ENCODE results near the gene RABL6.

DNA sequence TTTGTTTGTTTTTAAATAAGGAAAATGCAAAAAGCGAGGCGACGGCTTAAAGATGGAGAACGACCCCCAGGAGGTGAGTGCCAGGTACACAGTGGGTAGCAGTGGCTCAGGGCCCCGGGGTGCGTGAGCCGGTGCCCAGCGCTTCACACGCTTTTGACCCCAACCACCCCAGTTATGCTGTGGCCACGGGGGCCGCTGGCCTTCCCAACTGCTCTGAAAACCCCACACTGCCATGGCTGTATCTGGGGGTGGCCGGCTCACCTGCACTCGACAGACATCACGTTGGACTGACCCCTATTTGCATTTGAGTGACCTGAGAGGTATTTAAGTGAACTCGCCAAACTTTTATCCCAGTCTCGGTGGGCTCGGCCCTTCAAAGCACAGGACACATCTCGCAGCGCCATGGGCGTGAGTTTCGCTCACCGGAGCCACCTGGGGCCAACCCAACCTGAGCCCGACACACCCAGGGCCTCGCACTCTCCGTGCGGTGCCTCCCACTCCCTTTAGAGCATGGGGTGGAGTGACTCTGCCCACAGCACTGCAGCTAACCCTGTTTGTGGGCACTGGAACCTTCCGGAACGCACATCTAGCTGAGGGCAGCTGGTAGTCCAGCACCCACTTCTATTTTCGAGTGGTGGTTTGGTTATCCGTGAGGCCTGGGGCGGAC is 20.9 kb downstream of the RABL6 start:
- TF ChIP-seq CTCF (IDR thresholded peaks at IDR 0.05) = no peak
- no peak for TF ChIP-seq POLR2A (IDR thresholded peaks at IDR 0.05)
